Measurements from ENCODE around the gene CRCP.
"Not testable (repeated sequence)": the region's sequence is repeated elsewhere in the genome, so short reads cannot be mapped to it uniquely, and the experiment has no call there.

CRCP gene

GRCh38 chr7:66110856-66111255 lies 3.8 kb upstream of the CRCP start:
- no peak for DNase-seq

- DNase-seq = not testable (repeated sequence)
Measured at GRCh38 chr7:66116680-66117420, 2.2 kb downstream of the CRCP start.

- DNase-seq = no peak
Measured at GRCh38 chr7:66118603-66119002, 4.0 kb downstream of the CRCP start.

- DNase-seq = no peak
Measured at GRCh38 chr7:66119245-66119850, 4.7 kb downstream of the CRCP start.

GRCh38 chr7:66123175-66123528 lies 8.5 kb downstream of the CRCP start:
- no peak for DNase-seq

- not testable (repeated sequence) for DNase-seq
Measured at GRCh38 chr7:66124569-66124861, 9.9 kb downstream of the CRCP start.

- DNase-seq = no peak
Measured at GRCh38 chr7:66125052-66125694, 10.5 kb downstream of the CRCP start.

GRCh38 chr7:66125781-66126352 lies 11.2 kb downstream of the CRCP start:
- not testable (repeated sequence) for DNase-seq

- not testable (repeated sequence) for DNase-seq
Measured at GRCh38 chr7:66127172-66127571, 12.5 kb downstream of the CRCP start.

GRCh38 chr7:66138994-66139752 lies 24.5 kb downstream of the CRCP start:
- DNase-seq = no peak

- no peak for DNase-seq
Measured at GRCh38 chr7:66140924-66141323, 26.3 kb downstream of the CRCP start.

GRCh38 chr7:66142334-66142733 lies 27.7 kb downstream of the CRCP start:
- DNase-seq = no peak

GRCh38 chr7:66142996-66143395 lies 28.3 kb downstream of the CRCP start:
- DNase-seq = no peak

- no peak for DNase-seq
Measured at GRCh38 chr7:66143876-66144332, 29.3 kb downstream of the CRCP start.

- DNase-seq = no peak
Measured at GRCh38 chr7:66145400-66146104, 30.9 kb downstream of the CRCP start.

GRCh38 chr7:66146701-66147100 lies 32.1 kb downstream of the CRCP start:
- DNase-seq = no peak

GRCh38 chr7:66147657-66148056 lies 33.0 kb downstream of the CRCP start:
- DNase-seq = not testable (repeated sequence)

GRCh38 chr7:66150471-66150870 lies 35.8 kb downstream of the CRCP start:
- DNase-seq = no peak

GRCh38 chr7:66152371-66153191 lies 37.9 kb downstream of the CRCP start:
- DNase-seq = no peak

GRCh38 chr7:66153691-66154090 lies 39.0 kb downstream of the CRCP start:
- DNase-seq = no peak

GRCh38 chr7:66156035-66156434 lies 41.4 kb downstream of the CRCP start:
- DNase-seq = not testable (repeated sequence)

GRCh38 chr7:66157060-66157459 lies 42.4 kb downstream of the CRCP start:
- DNase-seq = no peak
